Fibroblast of pulmonary artery (primary cell): ENCODE results near the gene UCKL1.

Experiments
- DNase-seq: peaks from one replicate; pipeline ENCODE4 v3.0.0-alpha.2; 2010; ENCODE audit warnings: low read depth
- H3K4me3 ChIP-seq: replicated peaks from 2 replicates; pipeline ENCODE4 v1.5.1; 2011; ENCODE audit warnings: low read depth, mild to moderate bottlenecking, control low read depth, low read length, moderate library complexity
- CTCF ChIP-seq: IDR thresholded peaks from 2 replicates; pipeline ENCODE4 v1.5.1; 2011; ENCODE audit warnings: mild to moderate bottlenecking, control low read depth, low read length, inconsistent platforms; ENCODE audit errors: missing control alignments

UCKL1 gene

GRCh38 chr20:63955827-63956663, at the start of gene UCKL1:
Gene UCKL1 (minus strand): TSS chr20:63956416. CDS start chr20:63956372, 44 bp downstream.
- no peak for TF ChIP-seq CTCF
- peak; percentile 92 for DNase-seq
- H3K4me3 ChIP-seq = peak within 1 kb of the TSS; percentile 80

- no peak for DNase-seq
- no peak overlapping the region for H3K4me3 ChIP-seq
- no peak for TF ChIP-seq CTCF
These were observed 49.2 kb upstream of the UCKL1 start for GRCh38 chr20:64005394-64005793.

GRCh38 chr20:64003960-64004725, 47.9 kb upstream of the UCKL1 start:
- DNase-seq = no peak
- no peak overlapping the region for H3K4me3 ChIP-seq
- TF ChIP-seq CTCF = no peak

GRCh38 chr20:64001607-64002011, 45.4 kb upstream of the UCKL1 start:
- H3K4me3 ChIP-seq = no peak overlapping the region
- TF ChIP-seq CTCF = no peak
- no peak for DNase-seq

- TF ChIP-seq CTCF = no peak
- H3K4me3 ChIP-seq = no peak overlapping the region
- no peak for DNase-seq
These were observed 44.7 kb upstream of the UCKL1 start for GRCh38 chr20:64000906-64001305.

GRCh38 chr20:63982937-63983336, 26.7 kb upstream of the UCKL1 start:
- no peak for TF ChIP-seq CTCF
- no peak overlapping the region for H3K4me3 ChIP-seq
- no peak for DNase-seq
